ENCODE data around the gene CTIF.

GRCh38 chr18:48539406-48540250 is 797 bp downstream of the CTIF start:
- TF ChIP-seq CTCF (IDR thresholded peaks at IDR 0.05) (no peak), POLR2A (IDR thresholded peaks at IDR 0.05) (no peak), EP300 (IDR thresholded peaks at IDR 0.05) (peak in 1 of 2 donors; percentile 44)
